ENCODE results near the gene MTAP. TPM values are rescaled to one million over a fixed set of nuclear protein-coding genes. Genes with fewer than 3 reads are reported as not detected.

The MTAP gene
- total and polyA plus RNA-seq, 2 donors (not counting 1 experiment from before 2014, with no cell fraction given) = 9.8 to 38.4 TPM

DNA sequence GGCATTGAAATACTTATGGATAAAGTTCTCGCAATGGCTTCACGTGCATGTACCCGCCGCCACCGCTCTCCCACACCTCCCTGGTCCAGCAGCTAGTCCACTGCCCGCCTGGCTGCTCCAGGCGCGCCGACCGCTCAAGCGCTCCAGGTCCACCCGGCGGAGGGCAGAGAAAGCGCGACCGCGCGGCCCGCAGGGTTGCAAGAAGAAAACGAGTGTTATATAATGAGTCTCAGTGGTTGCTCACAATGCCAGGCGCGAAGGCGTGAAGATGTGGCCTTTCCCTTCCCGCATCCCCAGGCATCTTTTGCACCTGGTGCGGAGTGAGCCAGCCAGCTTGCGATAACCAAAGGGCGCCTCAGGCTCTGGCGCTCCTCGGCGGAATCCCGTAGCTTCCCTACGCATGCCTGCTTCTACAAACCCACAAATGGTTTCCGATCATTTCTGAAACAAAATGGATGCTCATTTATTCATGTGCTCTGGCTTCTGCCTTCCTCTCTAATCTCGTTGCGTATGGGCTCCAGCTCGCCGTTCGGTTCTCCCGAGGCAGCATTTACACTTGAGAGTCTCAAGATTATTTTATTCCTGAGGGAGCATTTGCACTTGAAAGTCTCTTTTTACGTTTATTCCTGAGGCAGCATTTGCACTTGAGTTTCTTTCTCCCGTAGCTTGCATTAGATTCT lies 166.0 kb downstream of the MTAP start:
- Mint-ChIP-seq H3K4me1 (peaks cover 26% of the 10 kb centered on the region), H3K4me3 (peak overlapping the region; percentile 37), H3K27ac (peak overlapping the region; percentile 74), H3K9me3 (ENCODE audit: insufficient read depth) (peaks cover 7% of the 10 kb centered on the region), H3K27me3 (peaks cover 88% of the 10 kb centered on the region)
- Histone ChIP-seq H3K27ac (ENCODE audit: low read length in 2 of 2) (no peak overlapping the region), H4K20me1 (ENCODE audit: control insufficient read depth, insufficient read depth, low read length, poor library complexity, severe bottlenecking) (no peaks in the 10 kb centered on the region), H3K79me2 (ENCODE audit: control insufficient read depth, insufficient read depth, low read length) (no peaks in the 10 kb centered on the region), H3K36me3 (replicated peaks in 1 of 2; ENCODE audit: control extremely low read depth in 1 of 2, control insufficient read depth in 1 of 2, extremely low read depth in 1 of 2, insufficient read depth in 2 of 2, low read length in 1 of 2) (no peaks in the 10 kb centered on the region), H3K4me1 (ENCODE audit: control insufficient read depth in 2 of 2, insufficient read depth in 2 of 2, low read length in 2 of 2) (peaks cover 21 to 35% of the 10 kb centered on the region in 2 donors), H3K27me3 (replicated peaks in 1 of 4; ENCODE audit: control extremely low read depth in 1 of 4, control insufficient read depth in 3 of 4, insufficient read depth in 4 of 4, low read length in 3 of 4) (peaks cover 3 to 97% (median 80%) of the 10 kb centered on the region in 4 experiments), H3K4me3 (ENCODE audit: control extremely low read depth in 1 of 5, extremely low read depth in 1 of 5, insufficient read depth in 1 of 5, low read depth in 2 of 5, low read length in 4 of 5) (no peak overlapping the region), H3K9me3 (ENCODE audit: control extremely low read depth in 1 of 3, control insufficient read depth in 2 of 3, insufficient read depth in 1 of 3, low read length in 2 of 3) (peaks cover 2 to 66% (median 40%) of the 10 kb centered on the region in 3 donors), H3K9ac (ENCODE audit: low read length) (no peak overlapping the region), H3K4me2 (replicated peaks; ENCODE audit: low read depth, low read length, poor library complexity, severe bottlenecking) (no peak overlapping the region), H2AFZ (ENCODE audit: insufficient read depth, low read depth, low read length, poor library complexity, severe bottlenecking) (no peak overlapping the region)
- peak; percentile 60 for DNase-seq
- intact Hi-C loops (cut with micrococcal nuclease) = no loop called here
- CTCF ChIA-PET = interaction anchor here (1.0 to 5.4 kb wide), 4 partner anchors 22 to 155 kb away, joined by 3 to 43 read pairs (median 8); partner anchors contain the start of genes CDKN2A, CDKN2B and CDKN2B-AS1
- ATAC-seq (ENCODE audit: low read depth) = no peak
- TF ChIP-seq, protein P1, sequence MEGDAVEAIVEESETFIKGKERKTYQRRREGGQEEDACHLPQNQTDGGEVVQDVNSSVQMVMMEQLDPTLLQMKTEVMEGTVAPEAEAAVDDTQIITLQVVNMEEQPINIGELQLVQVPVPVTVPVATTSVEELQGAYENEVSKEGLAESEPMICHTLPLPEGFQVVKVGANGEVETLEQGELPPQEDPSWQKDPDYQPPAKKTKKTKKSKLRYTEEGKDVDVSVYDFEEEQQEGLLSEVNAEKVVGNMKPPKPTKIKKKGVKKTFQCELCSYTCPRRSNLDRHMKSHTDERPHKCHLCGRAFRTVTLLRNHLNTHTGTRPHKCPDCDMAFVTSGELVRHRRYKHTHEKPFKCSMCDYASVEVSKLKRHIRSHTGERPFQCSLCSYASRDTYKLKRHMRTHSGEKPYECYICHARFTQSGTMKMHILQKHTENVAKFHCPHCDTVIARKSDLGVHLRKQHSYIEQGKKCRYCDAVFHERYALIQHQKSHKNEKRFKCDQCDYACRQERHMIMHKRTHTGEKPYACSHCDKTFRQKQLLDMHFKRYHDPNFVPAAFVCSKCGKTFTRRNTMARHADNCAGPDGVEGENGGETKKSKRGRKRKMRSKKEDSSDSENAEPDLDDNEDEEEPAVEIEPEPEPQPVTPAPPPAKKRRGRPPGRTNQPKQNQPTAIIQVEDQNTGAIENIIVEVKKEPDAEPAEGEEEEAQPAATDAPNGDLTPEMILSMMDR (IDR thresholded peaks at IDR 0.05) = no peak
- TF ChIP-seq EZH2 (IDR thresholded peaks at IDR 0.05; ENCODE audit: borderline replicate concordance, insufficient read depth, low read depth, low read length, poor library complexity, severe bottlenecking) = peak; percentile 49
- WGBS (ENCODE audit: insufficient coverage) = 16% methylated on average over 41 of the region's 41 CpGs
- POLR2A ChIA-PET = no interaction called here

All from B cell (primary cell).